ENCODE data around the gene C2orf49. TPM values are rescaled to one million over a fixed set of nuclear protein-coding genes. Genes with fewer than 3 reads are reported as not detected.

C2orf49 gene
- total and polyA plus RNA-seq, 9 of the 15 experiments (the other 6 are each of a cell fraction or from before 2014, with no cell fraction given), result 17.9 to 38.2 (median 25.6) TPM

- BruUV-seq (replicated peaks), result TSS peak; percentile 86
- Histone ChIP-seq H3K9me1 (ENCODE audit: control insufficient read depth, insufficient read depth, low read length) (no peaks in the 10 kb centered on the region), H3K27me3 (ENCODE audit: control insufficient read depth in 2 of 2, insufficient read depth in 2 of 2, low read length in 2 of 2) (no peaks in the 10 kb centered on the region), H3K36me3 (ENCODE audit: control insufficient read depth, insufficient read depth, low read length) (peaks cover 35% of the 10 kb centered on the region), H3K4me2 (ENCODE audit: insufficient read depth, low read length) (peak overlapping the region; percentile 84), H3K79me2 (ENCODE audit: control insufficient read depth, insufficient read depth, low read length) (peaks cover 59% of the 10 kb centered on the region), H2AFZ (ENCODE audit: low read depth, low read length) (peak overlapping the region; percentile 100), H3K27ac (ENCODE audit: extremely low read depth, low read depth, low read length) (peak overlapping the region; percentile 99), H3K4me3 (peak overlapping the region; percentile 60), H3K9ac (ENCODE audit: insufficient read depth in 1 of 2, low read depth in 2 of 2, low read length in 2 of 2) (peak overlapping the region; percentile 98 to 99), H3K4me1 (replicated peaks in 1 of 2; ENCODE audit: control insufficient read depth in 2 of 2, insufficient read depth in 2 of 2, low read length in 2 of 2) (peaks cover 3 to 24% of the 10 kb centered on the region in 2 experiments; a peak in 3 of 5 replicates), H3K9me3 (replicated peaks; ENCODE audit: control insufficient read depth, insufficient read depth, low read depth, low read length) (no peaks in the 10 kb centered on the region), H4K20me1 (replicated peaks; ENCODE audit: control insufficient read depth, insufficient read depth, low read length) (no peaks in the 10 kb centered on the region)
- TF ChIP-seq PYGO2 (tag; IDR thresholded peaks at IDR 0.05), result no peak
- TF ChIP-seq ZKSCAN8 (CRISPR knock-in tag; IDR thresholded peaks at IDR 0.05), result peak; percentile 68; the same call in 1 of the 2 replicates
- TF ChIP-seq SMARCA5 (IDR thresholded peaks at IDR 0.05), result no peak
- 0 out of 2 replicates have a peak, but pooled peaks have one; percentile 28 for TF ChIP-seq SMARCC2 (IDR thresholded peaks at IDR 0.05; ENCODE audit: low read depth)
- TF ChIP-seq MEIS2 (IDR thresholded peaks at IDR 0.05; ENCODE audit: partially characterized antibody), result no peak
- TF ChIP-seq GTF2E2 (tag; IDR thresholded peaks at IDR 0.05), result peak; percentile 82; the same call in 1 of the 2 replicates
- no peak for FAIRE-seq
- in situ Hi-C loops (cut with MboI) (no loop called here), intact Hi-C loops (cut with micrococcal nuclease) (no loop called here)
- ChIA-PET CTCF (ENCODE audit: low intra/inter-chr PET ratio) (no interaction called here), POLR2A (interaction anchor here (1.8 to 2.0 kb wide), 2 partner anchors 13 to 23 kb away, joined by 5 to 7 read pairs; no protein-coding TSS in a partner anchor)
- no peak for ATAC-seq
- WGBS (ENCODE audit: insufficient coverage, low coverage, missing lambda C conversion rate), result 0% methylated on average over 7 of the region's 7 CpGs
- no peak for DNase-seq (ENCODE audit: extremely low read depth in 1 of 4, low spot score in 3 of 4)
Observed at GRCh38 chr2:105336786-105337121, 586 bp upstream of the C2orf49 start.

- H3K4me3 ChIP-seq, result peak overlapping the region; percentile 60
- H3K36me3 ChIP-seq (ENCODE audit: control insufficient read depth, insufficient read depth, low read length), result peaks cover 47% of the 10 kb centered on the region
- peaks cover 59% of the 10 kb centered on the region for H3K79me2 ChIP-seq (ENCODE audit: control insufficient read depth, insufficient read depth, low read length)
- ATAC-seq (peak; percentile 56), DNase-seq (ENCODE audit: extremely low read depth in 1 of 4, low spot score in 3 of 4) (peak in 1 of 4 experiments; percentile 31), FAIRE-seq (no peak)
- intact Hi-C loops (cut with micrococcal nuclease), result no loop called here
- H3K4me2 ChIP-seq (ENCODE audit: insufficient read depth, low read length), result peak overlapping the region; percentile 84
- TF ChIP-seq ZNF431 (CRISPR knock-in tag; IDR thresholded peaks at IDR 0.05), result peak; percentile 53; the same call in 1 of the 2 replicates
- TF ChIP-seq ZNF224 (CRISPR knock-in tag; IDR thresholded peaks at IDR 0.05), result 0 out of 2 replicates have a peak, but pooled peaks have one; percentile 3
- TF ChIP-seq ETV1 (tag; conservative IDR thresholded peaks at IDR 0.05; ENCODE audit: low read depth), result peak; percentile 44; the same call in 1 of the 2 replicates
- TF ChIP-seq HIVEP1 (CRISPR knock-in tag; IDR thresholded peaks at IDR 0.05), result no peak
- peak; percentile 23 for TF ChIP-seq SAP30 (IDR thresholded peaks at IDR 0.05; ENCODE audit: borderline replicate concordance, insufficient read depth, low read depth, low read length, poor library complexity, severe bottlenecking)
- TF ChIP-seq SIN3A (IDR thresholded peaks at IDR 0.05; ENCODE audit: borderline replicate concordance in 2 of 2, control insufficient read depth in 1 of 2, low read depth in 2 of 2, low read length in 2 of 2), result peak in 1 of 2 experiments; percentile 45; a peak in 1 of 4 replicates
- TF ChIP-seq HNRNPH1 (optimal IDR thresholded peaks at IDR 0.05; ENCODE audit: low read depth, low read length), result no peak
- ChIA-PET CTCF (ENCODE audit: low intra/inter-chr PET ratio) (no interaction called here), POLR2A (interaction anchor here (0.8 to 2.0 kb wide), 5 partner anchors 9 to 32 kb away, joined by 4 to 7 read pairs (median 5); partner anchors contain the start of gene TGFBRAP1)
- H3K9ac ChIP-seq (ENCODE audit: insufficient read depth in 1 of 2, low read depth in 2 of 2, low read length in 2 of 2), result peak overlapping the region; percentile 98 to 99
- no peaks in the 10 kb centered on the region for H3K9me3 ChIP-seq (replicated peaks; ENCODE audit: control insufficient read depth, insufficient read depth, low read depth, low read length)
- no peaks in the 10 kb centered on the region for H4K20me1 ChIP-seq (replicated peaks; ENCODE audit: control insufficient read depth, insufficient read depth, low read length)
- under 1% methylated on average over 5 of the region's 5 CpGs for WGBS (ENCODE audit: insufficient coverage, low coverage, missing lambda C conversion rate)
- H3K9me1 ChIP-seq (ENCODE audit: control insufficient read depth, insufficient read depth, low read length), result no peaks in the 10 kb centered on the region
- peaks cover 3 to 24% of the 10 kb centered on the region in 2 experiments; a peak in 3 of 5 replicates for H3K4me1 ChIP-seq (replicated peaks in 1 of 2; ENCODE audit: control insufficient read depth in 2 of 2, insufficient read depth in 2 of 2, low read length in 2 of 2)
- peak overlapping the region; percentile 74 for H2AFZ ChIP-seq (ENCODE audit: low read depth, low read length)
- TSS peak; percentile 53 for BruUV-seq (replicated peaks)
- H3K27me3 ChIP-seq (ENCODE audit: control insufficient read depth in 2 of 2, insufficient read depth in 2 of 2, low read length in 2 of 2), result no peaks in the 10 kb centered on the region
- in situ Hi-C loops (cut with MboI), result no loop called here
- peak overlapping the region; percentile 58 for H3K27ac ChIP-seq (ENCODE audit: extremely low read depth, low read depth, low read length)
Observed at GRCh38 chr2:105338020-105338385, 663 bp downstream of the C2orf49 start.

All from K562 (cell line).